H9 (cell line): ENCODE results near the gene EOGT. TPM values are rescaled to one million over a fixed set of nuclear protein-coding genes. Genes with fewer than 3 reads are reported as not detected.

Experiments
- DNase-seq: peaks from one replicate; pipeline ENCODE4 v3.0.0-alpha.2; 2017
- H2AFZ ChIP-seq: one replicate; pipeline ENCODE4 v1.6.1; 2013; ENCODE audit warnings: mild to moderate bottlenecking, low read length, control low read depth, moderate library complexity
- H2AK5ac ChIP-seq: 2 replicates; pipeline ENCODE4 v1.6.1; 2013; ENCODE audit warnings: low read length, control low read depth, mixed read lengths; ENCODE audit not compliant: insufficient read length
- H2BK120ac ChIP-seq: one replicate; pipeline ENCODE4 v1.6.1; 2013; ENCODE audit warnings: low read depth, mild to moderate bottlenecking, low read length, control low read depth, inconsistent platforms; ENCODE audit not compliant: poor library complexity, severe bottlenecking
- H2BK12ac ChIP-seq: 2 replicates; pipeline ENCODE4 v1.6.1; 2013; ENCODE audit warnings: low read length, control low read depth, mixed read lengths, low read depth; ENCODE audit not compliant: insufficient read length
- H2BK15ac ChIP-seq: 2 replicates; pipeline ENCODE4 v1.6.1; 2013; ENCODE audit warnings: low read depth, low read length, control low read depth
- H2BK20ac ChIP-seq: one replicate; pipeline ENCODE4 v1.6.1; 2013; ENCODE audit warnings: low read depth, mild to moderate bottlenecking, low read length, control low read depth, inconsistent platforms; ENCODE audit not compliant: poor library complexity, severe bottlenecking
- H2BK5ac ChIP-seq: 2 replicates; pipeline ENCODE4 v1.6.1; 2013; ENCODE audit warnings: low read length, control low read depth, mixed read lengths; ENCODE audit not compliant: insufficient read length
- H3K14ac ChIP-seq: 2 replicates; pipeline ENCODE4 v1.6.1; 2013; ENCODE audit warnings: low read length, control low read depth; ENCODE audit not compliant: insufficient read depth
- H3K18ac ChIP-seq: 2 replicates; pipeline ENCODE4 v1.6.1; 2013; ENCODE audit warnings: low read depth, mild to moderate bottlenecking, mixed read lengths, low read length, control low read depth; ENCODE audit not compliant: insufficient read length
- H3K23ac ChIP-seq: 2 replicates; pipeline ENCODE4 v1.6.1; 2013; ENCODE audit warnings: low read length, control low read depth, mixed read lengths, low read depth; ENCODE audit not compliant: insufficient read length
- H3K23me2 ChIP-seq: 2 replicates; pipeline ENCODE4 v1.6.1; 2013; ENCODE audit warnings: low read depth, mild to moderate bottlenecking, mixed read lengths, low read length, control low read depth; ENCODE audit not compliant: insufficient read length, poor library complexity, severe bottlenecking
- H3K27ac ChIP-seq: 2 replicates; pipeline ENCODE4 v1.5.1; 2013; ENCODE audit warnings: low read length, control low read depth, mixed read lengths, low read depth; ENCODE audit not compliant: insufficient read length
- H3K27me3 ChIP-seq: 2 replicates; pipeline ENCODE4 v1.6.1; 2013; ENCODE audit warnings: low read length, control low read depth, inconsistent platforms; ENCODE audit not compliant: insufficient read depth
- H3K4ac ChIP-seq: 2 replicates; pipeline ENCODE4 v1.6.1; 2013; ENCODE audit warnings: low read depth, mild to moderate bottlenecking, control low read depth, inconsistent platforms, low read length, moderate library complexity
- H3K4me1 ChIP-seq: 2 replicates; pipeline ENCODE4 v1.6.1; 2013; ENCODE audit warnings: low read length, control low read depth, inconsistent platforms; ENCODE audit not compliant: insufficient read depth
- H3K4me2 ChIP-seq: 2 replicates; pipeline ENCODE4 v1.6.1; 2013; ENCODE audit warnings: low read length, control low read depth, mixed read lengths; ENCODE audit not compliant: insufficient read length, insufficient read depth
- H3K56ac ChIP-seq: 2 replicates; pipeline ENCODE4 v1.6.1; 2013; ENCODE audit warnings: low read depth, mild to moderate bottlenecking, mixed read lengths, low read length, control low read depth; ENCODE audit not compliant: insufficient read length
- H3K79me1 ChIP-seq: 2 replicates; pipeline ENCODE4 v1.6.1; 2013; ENCODE audit warnings: low read depth, mild to moderate bottlenecking, moderate library complexity, low read length, control low read depth, inconsistent platforms; ENCODE audit not compliant: insufficient read depth, poor library complexity, severe bottlenecking
- H3K79me2 ChIP-seq: 2 replicates; pipeline ENCODE4 v1.6.1; 2013; ENCODE audit warnings: low read length, control low read depth, inconsistent platforms; ENCODE audit not compliant: insufficient read depth
- H3K9ac ChIP-seq: 2 replicates; pipeline ENCODE4 v1.6.1; 2013; ENCODE audit warnings: low read length, control low read depth, mixed read lengths; ENCODE audit not compliant: insufficient read length; ENCODE audit errors: extremely low read depth
- H3K9me3 ChIP-seq: one replicate; pipeline ENCODE4 v1.6.1; 2013; ENCODE audit warnings: low read depth, low read length, inconsistent platforms; ENCODE audit not compliant: control insufficient read depth
- H3T11ph ChIP-seq: one replicate; pipeline ENCODE4 v1.6.1; 2013; ENCODE audit warnings: mild to moderate bottlenecking, low read length, control low read depth, inconsistent platforms
- H4K20me1 ChIP-seq: one replicate; pipeline ENCODE4 v1.6.1; 2013; ENCODE audit not compliant: control insufficient read depth, insufficient read length, insufficient read depth
- H4K5ac ChIP-seq: 2 replicates; pipeline ENCODE4 v1.6.1; 2013; ENCODE audit warnings: low read depth, mild to moderate bottlenecking, mixed read lengths, low read length, control low read depth; ENCODE audit not compliant: insufficient read length
- H4K8ac ChIP-seq: replicated peaks from 2 replicates; pipeline ENCODE4 v1.6.1; 2013; ENCODE audit warnings: low read length, control low read depth, mixed read lengths, low read depth; ENCODE audit not compliant: insufficient read length
- H4K91ac ChIP-seq: 2 replicates; pipeline ENCODE4 v1.6.1; 2013; ENCODE audit warnings: low read depth, mild to moderate bottlenecking, moderate library complexity, mixed read lengths, low read length, control low read depth; ENCODE audit not compliant: insufficient read length
- H3K27ac Mint-ChIP-seq, 3 experiments: 2 replicates in 2 of 3; 3 replicates in 1 of 3; pipeline ENCODE4 v1.8.0; 2020 to 2021; ENCODE audit warnings: mixed read lengths in 3 of 3, mild to moderate bottlenecking in 1 of 3, moderate library complexity in 1 of 3
- H3K27me3 Mint-ChIP-seq: 2 replicates; pipeline ENCODE4 v1.8.0; 2021; ENCODE audit warnings: low read depth, mild to moderate bottlenecking, moderate library complexity, mixed read lengths
- H3K36me3 Mint-ChIP-seq, 3 experiments: 2 replicates in 2 of 3; 3 replicates in 1 of 3; pipeline ENCODE4 v1.8.0; 2020 to 2021; ENCODE audit warnings: low read depth in 3 of 3, mixed read lengths in 3 of 3; ENCODE audit not compliant: insufficient read depth in 1 of 3
- H3K4me1 Mint-ChIP-seq, 2 experiments: 2 replicates each; pipeline ENCODE4 v1.8.0; 2020; ENCODE audit warnings: mixed read lengths in 2 of 2
- H3K4me3 Mint-ChIP-seq, 2 experiments: 2 replicates in 1 of 2; 3 replicates in 1 of 2; pipeline ENCODE4 v1.8.0; 2020 to 2021; ENCODE audit warnings: mild to moderate bottlenecking in 2 of 2, mixed read lengths in 2 of 2, moderate library complexity in 1 of 2
- H3K9me3 Mint-ChIP-seq, 2 experiments: 2 replicates in 1 of 2; 3 replicates in 1 of 2; pipeline ENCODE4 v1.8.0; 2020; ENCODE audit warnings: mild to moderate bottlenecking in 2 of 2, mixed read lengths in 2 of 2, moderate library complexity in 1 of 2
- WGBS: extraction: QIAGEN DNeasy Blood & Tissue Kit; methylation state at CpG from one replicate; pipeline ENCODE4 v1.1.7; 2013; ENCODE audit warnings: missing lambda C conversion rate, low lambda C conversion rate, mixed read lengths; ENCODE audit not compliant: insufficient read length; ENCODE audit errors: extremely low coverage; 5-methylcytosine and 5-hydroxymethylcytosine counted together
- total RNA-seq: library from RNA; stranded (reverse); gene quantifications from 2 replicates; pipeline ENCODE4 v1.2.1, GENCODE V29; 2021
- TF ChIP-seq, protein P1 (sequence below): fragments of 200-600 bp; sonication (generic); conservative IDR thresholded peaks from 3 replicates; pipeline ENCODE4 v1.8.0; 2021; ENCODE audit warnings: antibody characterized with exemption, mild to moderate bottlenecking

Gene EOGT
- total RNA-seq, 1 experiment from 2014 or later, result 30.5 TPM

DNA sequence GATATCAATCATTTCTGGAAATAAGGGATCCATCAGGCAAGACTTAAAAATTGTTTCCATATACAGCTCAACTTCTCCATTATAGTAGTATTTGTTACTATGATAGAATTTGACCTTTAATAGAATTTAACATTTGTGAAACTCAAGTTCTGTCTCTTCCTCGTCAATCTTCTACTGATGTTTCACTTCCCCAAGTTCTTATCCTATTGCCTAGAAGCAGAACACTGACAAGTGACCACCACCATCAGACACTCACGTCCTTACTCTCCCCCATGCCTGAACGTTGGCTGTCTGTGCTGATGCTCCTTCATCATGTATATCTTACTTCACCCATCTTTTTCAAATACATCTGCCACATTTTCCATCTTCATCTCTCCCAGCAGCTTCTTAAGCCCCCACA lies 54.6 kb downstream of the EOGT start:
- H3K4ac ChIP-seq, result no peak overlapping the region
- no peak overlapping the region for H4K5ac ChIP-seq
- H3K9ac ChIP-seq, result no peak overlapping the region
- no peaks in the 10 kb centered on the region; the same call in 1 of the 2 replicates for H3K4me1 ChIP-seq
- no peak overlapping the region for H3T11ph ChIP-seq
- H3K56ac ChIP-seq, result no peak overlapping the region
- H3K27me3 Mint-ChIP-seq, result no peaks in the 10 kb centered on the region
- no peak overlapping the region for H3K4me3 Mint-ChIP-seq
- no peak overlapping the region for H2BK120ac ChIP-seq
- TF ChIP-seq, protein P1, sequence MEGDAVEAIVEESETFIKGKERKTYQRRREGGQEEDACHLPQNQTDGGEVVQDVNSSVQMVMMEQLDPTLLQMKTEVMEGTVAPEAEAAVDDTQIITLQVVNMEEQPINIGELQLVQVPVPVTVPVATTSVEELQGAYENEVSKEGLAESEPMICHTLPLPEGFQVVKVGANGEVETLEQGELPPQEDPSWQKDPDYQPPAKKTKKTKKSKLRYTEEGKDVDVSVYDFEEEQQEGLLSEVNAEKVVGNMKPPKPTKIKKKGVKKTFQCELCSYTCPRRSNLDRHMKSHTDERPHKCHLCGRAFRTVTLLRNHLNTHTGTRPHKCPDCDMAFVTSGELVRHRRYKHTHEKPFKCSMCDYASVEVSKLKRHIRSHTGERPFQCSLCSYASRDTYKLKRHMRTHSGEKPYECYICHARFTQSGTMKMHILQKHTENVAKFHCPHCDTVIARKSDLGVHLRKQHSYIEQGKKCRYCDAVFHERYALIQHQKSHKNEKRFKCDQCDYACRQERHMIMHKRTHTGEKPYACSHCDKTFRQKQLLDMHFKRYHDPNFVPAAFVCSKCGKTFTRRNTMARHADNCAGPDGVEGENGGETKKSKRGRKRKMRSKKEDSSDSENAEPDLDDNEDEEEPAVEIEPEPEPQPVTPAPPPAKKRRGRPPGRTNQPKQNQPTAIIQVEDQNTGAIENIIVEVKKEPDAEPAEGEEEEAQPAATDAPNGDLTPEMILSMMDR, result no peak
- no peaks in the 10 kb centered on the region for H3K9me3 Mint-ChIP-seq
- H3K36me3 Mint-ChIP-seq, result no peaks in the 10 kb centered on the region
- H3K4me1 Mint-ChIP-seq, result peaks cover 5 to 6% of the 10 kb centered on the region in 2 experiments
- H3K23ac ChIP-seq, result no peak overlapping the region
- no peak overlapping the region for H3K14ac ChIP-seq
- H3K4me2 ChIP-seq, result no peak overlapping the region
- no peaks in the 10 kb centered on the region for H3K79me2 ChIP-seq
- H3K18ac ChIP-seq, result no peak overlapping the region
- H2AFZ ChIP-seq, result no peak overlapping the region
- H2BK12ac ChIP-seq, result no peak overlapping the region
- H4K8ac ChIP-seq, result no peak overlapping the region
- H3K27me3 ChIP-seq, result no peaks in the 10 kb centered on the region
- H3K27ac ChIP-seq, result no peak overlapping the region
- DNase-seq, result no peak
- no peak overlapping the region for H2AK5ac ChIP-seq
- WGBS, result no CpG with 5 or more reads among the region's 3 CpGs
- no peaks in the 10 kb centered on the region for H3K23me2 ChIP-seq
- no peak overlapping the region for H4K91ac ChIP-seq
- H3K79me1 ChIP-seq, result no peaks in the 10 kb centered on the region
- H2BK20ac ChIP-seq, result no peak overlapping the region
- no peak overlapping the region for H3K27ac Mint-ChIP-seq
- no peaks in the 10 kb centered on the region for H3K9me3 ChIP-seq
- H2BK15ac ChIP-seq, result no peak overlapping the region
- H4K20me1 ChIP-seq, result no peaks in the 10 kb centered on the region
- H2BK5ac ChIP-seq, result no peak overlapping the region
